Measurements from ENCODE around the gene BCAN. TPM values are rescaled to one million over a fixed set of nuclear protein-coding genes. Genes with fewer than 3 reads are reported as not detected.

BCAN gene
- total RNA-seq, 1 experiment from 2014 or later = 1.2 TPM

DNA sequence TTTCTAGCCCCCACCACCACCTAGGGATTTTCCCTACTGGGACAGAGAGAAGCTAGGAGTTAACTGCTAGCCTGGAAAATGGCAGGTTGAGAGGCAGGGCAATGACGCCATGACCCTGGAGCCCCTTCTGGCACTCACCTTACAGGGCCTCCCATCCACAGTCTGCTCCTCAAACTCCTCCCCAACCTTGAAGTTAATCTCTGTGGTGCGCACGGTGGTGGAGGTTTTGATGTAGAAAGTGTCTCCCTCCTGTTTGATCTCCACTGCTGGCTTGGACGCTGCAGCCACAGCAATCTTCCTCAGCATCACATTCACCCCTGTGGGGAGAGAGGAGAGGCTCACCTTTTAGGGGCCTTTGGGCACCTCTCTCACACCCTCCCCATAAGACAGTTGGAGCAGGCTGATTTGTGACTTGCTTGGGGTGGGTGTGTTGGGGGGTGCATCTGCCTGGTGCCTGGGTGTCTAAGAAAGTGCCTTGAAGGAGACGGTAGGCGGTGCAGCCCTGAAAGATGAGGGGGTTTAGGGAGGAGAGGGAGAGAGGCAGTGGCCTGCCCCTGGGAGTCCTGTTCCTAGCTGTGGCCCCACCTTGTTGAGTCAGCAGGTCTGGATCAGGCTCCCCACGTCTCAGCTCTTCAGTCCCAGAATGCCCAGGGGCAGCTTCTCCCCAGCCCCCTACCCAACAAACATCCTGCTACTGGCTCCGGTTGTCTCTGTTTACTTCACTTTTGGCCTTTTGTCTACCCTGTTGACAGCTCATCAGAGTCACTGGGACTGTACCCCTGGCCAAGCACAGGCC is 59.0 kb downstream of the BCAN start:
- no peak overlapping the region for H2BK120ac ChIP-seq (ENCODE audit: low read depth, low read length, poor library complexity, severe bottlenecking)
- no peak for DNase-seq
- no peak overlapping the region for H3T11ph ChIP-seq (ENCODE audit: low read length)
- no peaks in the 10 kb centered on the region for H3K79me2 ChIP-seq (ENCODE audit: insufficient read depth, low read length)
- H2AFZ ChIP-seq (ENCODE audit: low read length) = no peak overlapping the region
- no CpG with 5 or more reads among the region's 8 CpGs for WGBS (ENCODE audit: extremely low coverage, insufficient read length, low lambda C conversion rate)
- H3K23me2 ChIP-seq (ENCODE audit: insufficient read length, low read depth, low read length, poor library complexity, severe bottlenecking) = peaks cover 23% of the 10 kb centered on the region
- no peak overlapping the region for H2BK20ac ChIP-seq (ENCODE audit: low read depth, low read length, poor library complexity, severe bottlenecking)
- H3K14ac ChIP-seq (ENCODE audit: insufficient read depth, low read length) = no peak overlapping the region
- H2BK12ac ChIP-seq (ENCODE audit: insufficient read length, low read depth, low read length) = no peak overlapping the region
- H2AK5ac ChIP-seq (ENCODE audit: insufficient read length, low read length) = no peak overlapping the region
- H3K9me3 ChIP-seq (ENCODE audit: control insufficient read depth, low read depth, low read length) = no peaks in the 10 kb centered on the region
- H4K8ac ChIP-seq (replicated peaks; ENCODE audit: insufficient read length, low read depth, low read length) = no peak overlapping the region
- Mint-ChIP-seq H3K4me1 (peaks cover 31 to 51% of the 10 kb centered on the region in 2 experiments), H3K4me3 (peak overlapping the region in 1 of 2 experiments; percentile 3; a peak in 1 of 5 replicates), H3K27ac (peak overlapping the region in 1 of 3 experiments; percentile 12; a peak in 1 of 7 replicates), H3K36me3 (ENCODE audit: insufficient read depth in 1 of 3, low read depth in 3 of 3) (peaks cover 17 to 58% (median 44%) of the 10 kb centered on the region in 3 experiments), H3K27me3 (ENCODE audit: low read depth) (peaks cover 38% of the 10 kb centered on the region), H3K9me3 (no peaks in the 10 kb centered on the region; a peak in 1 of 5 replicates)
- H3K9ac ChIP-seq (ENCODE audit: extremely low read depth, insufficient read length, low read length) = no peak overlapping the region
- H3K27me3 ChIP-seq (ENCODE audit: insufficient read depth, low read length) = peaks cover 3% of the 10 kb centered on the region; the same call in 1 of the 2 replicates
- no peak overlapping the region for H2BK5ac ChIP-seq (ENCODE audit: insufficient read length, low read length)
- no peaks in the 10 kb centered on the region for H3K79me1 ChIP-seq (ENCODE audit: insufficient read depth, low read depth, low read length, poor library complexity, severe bottlenecking)
- H3K4ac ChIP-seq (ENCODE audit: low read depth, low read length) = no peak overlapping the region
- no peak overlapping the region for H3K18ac ChIP-seq (ENCODE audit: insufficient read length, low read depth, low read length)
- no peak overlapping the region for H4K5ac ChIP-seq (ENCODE audit: insufficient read length, low read depth, low read length)
- H3K56ac ChIP-seq (ENCODE audit: insufficient read length, low read depth, low read length) = no peak overlapping the region
- H3K27ac ChIP-seq (ENCODE audit: insufficient read length, low read depth, low read length) = no peak overlapping the region
- no peak overlapping the region for H3K4me2 ChIP-seq (ENCODE audit: insufficient read depth, insufficient read length, low read length)
- peaks cover 6% of the 10 kb centered on the region; the same call in 1 of the 2 replicates for H3K4me1 ChIP-seq (ENCODE audit: insufficient read depth, low read length)
- no peaks in the 10 kb centered on the region for H4K20me1 ChIP-seq (ENCODE audit: control insufficient read depth, insufficient read depth, insufficient read length)
- H4K91ac ChIP-seq (ENCODE audit: insufficient read length, low read depth, low read length) = no peak overlapping the region
- no peak overlapping the region for H2BK15ac ChIP-seq (ENCODE audit: low read depth, low read length)
- TF ChIP-seq, protein P1, sequence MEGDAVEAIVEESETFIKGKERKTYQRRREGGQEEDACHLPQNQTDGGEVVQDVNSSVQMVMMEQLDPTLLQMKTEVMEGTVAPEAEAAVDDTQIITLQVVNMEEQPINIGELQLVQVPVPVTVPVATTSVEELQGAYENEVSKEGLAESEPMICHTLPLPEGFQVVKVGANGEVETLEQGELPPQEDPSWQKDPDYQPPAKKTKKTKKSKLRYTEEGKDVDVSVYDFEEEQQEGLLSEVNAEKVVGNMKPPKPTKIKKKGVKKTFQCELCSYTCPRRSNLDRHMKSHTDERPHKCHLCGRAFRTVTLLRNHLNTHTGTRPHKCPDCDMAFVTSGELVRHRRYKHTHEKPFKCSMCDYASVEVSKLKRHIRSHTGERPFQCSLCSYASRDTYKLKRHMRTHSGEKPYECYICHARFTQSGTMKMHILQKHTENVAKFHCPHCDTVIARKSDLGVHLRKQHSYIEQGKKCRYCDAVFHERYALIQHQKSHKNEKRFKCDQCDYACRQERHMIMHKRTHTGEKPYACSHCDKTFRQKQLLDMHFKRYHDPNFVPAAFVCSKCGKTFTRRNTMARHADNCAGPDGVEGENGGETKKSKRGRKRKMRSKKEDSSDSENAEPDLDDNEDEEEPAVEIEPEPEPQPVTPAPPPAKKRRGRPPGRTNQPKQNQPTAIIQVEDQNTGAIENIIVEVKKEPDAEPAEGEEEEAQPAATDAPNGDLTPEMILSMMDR (conservative IDR thresholded peaks at IDR 0.05) = no peak
- H3K23ac ChIP-seq (ENCODE audit: insufficient read length, low read depth, low read length) = no peak overlapping the region
